GM19397 (cell line): ENCODE data around the gene SOBP.

ENCODE experiments used
- ATAC-seq: cut with Tn5 transposase; IDR thresholded peaks from one replicate; pipeline ENCODE4 v1.9.1; 2021; ENCODE audit warnings: mild to moderate bottlenecking, moderate library complexity; ENCODE audit not compliant: unreplicated experiment

SOBP gene

GRCh38 chr6:107635057-107635515 is 145.2 kb downstream of the SOBP start:
- no peak for ATAC-seq

GRCh38 chr6:107636486-107636885 is 146.6 kb downstream of the SOBP start:
- ATAC-seq = no peak

GRCh38 chr6:107637316-107638315 is 147.7 kb downstream of the SOBP start:
- ATAC-seq = no peak

GRCh38 chr6:107638493-107638892 is 148.6 kb downstream of the SOBP start:
- ATAC-seq = no peak

- no peak for ATAC-seq
Observed at GRCh38 chr6:107639511-107639910, 149.6 kb downstream of the SOBP start.

DNA sequence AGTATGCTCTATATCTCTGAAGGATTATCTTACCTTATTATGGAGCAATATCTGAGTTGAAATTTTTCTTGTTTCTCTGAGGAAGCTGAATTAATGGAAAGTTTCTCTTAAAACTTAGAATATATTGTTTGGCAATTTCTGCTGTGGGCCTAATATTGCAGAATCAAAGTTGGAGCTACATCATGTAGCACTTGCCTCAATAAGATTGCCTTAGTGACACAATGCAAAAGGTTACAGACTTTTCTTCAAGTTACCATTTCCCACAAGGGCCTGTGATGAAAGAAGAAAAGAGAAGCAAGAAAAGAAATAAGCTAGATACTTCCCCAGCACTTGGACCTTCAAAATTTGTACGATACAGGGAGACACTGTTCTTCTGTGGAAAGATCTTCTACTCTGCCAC is 151.2 kb downstream of the SOBP start:
- ATAC-seq = no peak

DNA sequence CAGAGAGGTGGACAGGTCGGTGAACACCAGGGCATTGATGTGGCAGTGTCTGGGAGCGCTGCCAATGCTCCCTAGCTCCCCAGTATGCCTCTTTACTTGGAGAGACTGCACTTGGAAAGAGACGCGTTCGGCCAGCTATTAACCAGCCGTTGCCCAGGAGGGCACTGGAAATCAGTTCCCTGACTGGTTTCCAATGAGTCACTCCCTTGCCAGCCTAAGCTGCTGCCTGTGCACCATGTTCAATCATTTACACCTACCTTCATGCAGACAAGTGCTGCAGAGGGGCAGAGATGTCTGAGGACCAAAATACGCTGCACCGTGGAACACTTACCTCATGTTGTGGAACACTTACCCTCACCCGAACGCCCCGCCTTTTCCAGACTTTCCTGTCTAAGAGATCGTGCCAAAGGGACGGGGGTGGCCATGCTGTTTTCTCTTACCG is 151.6 kb downstream of the SOBP start:
- ATAC-seq = no peak

DNA sequence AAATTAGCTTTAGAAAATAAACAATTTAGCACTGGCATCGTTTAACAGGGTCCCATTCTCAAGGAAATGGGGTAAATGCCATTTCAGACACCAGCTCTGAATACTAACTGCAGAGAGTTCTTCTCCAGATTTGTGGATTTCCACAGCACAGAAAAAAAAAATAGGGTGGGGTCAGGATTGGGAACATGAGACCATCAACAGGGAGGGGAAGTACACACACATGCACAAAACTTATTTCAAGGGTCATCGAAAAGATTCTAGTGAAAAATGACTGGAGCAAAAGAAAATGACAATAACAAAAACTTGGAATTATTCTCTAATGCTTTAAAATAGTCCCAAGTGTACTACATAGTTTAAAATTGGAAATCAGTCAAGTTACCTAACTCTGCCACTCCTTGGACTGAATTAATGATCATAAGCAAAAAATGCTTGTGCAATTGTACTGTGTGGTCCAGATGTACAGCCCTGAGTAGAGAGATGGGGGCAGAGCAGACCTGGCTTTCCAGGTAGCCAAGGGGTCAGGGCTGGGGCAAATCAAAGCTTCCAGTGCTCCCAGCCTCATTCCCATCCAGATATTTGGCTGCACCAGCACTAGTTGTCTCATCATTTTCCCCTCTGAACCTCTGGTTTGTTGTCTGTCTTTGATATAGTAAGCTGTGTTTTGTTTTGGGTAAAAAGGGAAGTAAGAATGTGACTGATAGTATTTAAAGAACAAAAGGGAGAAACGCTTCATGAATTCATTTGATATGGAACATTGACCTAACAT is 152.4 kb downstream of the SOBP start:
- no peak for ATAC-seq

GRCh38 chr6:107642861-107643328 is 153.0 kb downstream of the SOBP start:
- no peak for ATAC-seq

DNA sequence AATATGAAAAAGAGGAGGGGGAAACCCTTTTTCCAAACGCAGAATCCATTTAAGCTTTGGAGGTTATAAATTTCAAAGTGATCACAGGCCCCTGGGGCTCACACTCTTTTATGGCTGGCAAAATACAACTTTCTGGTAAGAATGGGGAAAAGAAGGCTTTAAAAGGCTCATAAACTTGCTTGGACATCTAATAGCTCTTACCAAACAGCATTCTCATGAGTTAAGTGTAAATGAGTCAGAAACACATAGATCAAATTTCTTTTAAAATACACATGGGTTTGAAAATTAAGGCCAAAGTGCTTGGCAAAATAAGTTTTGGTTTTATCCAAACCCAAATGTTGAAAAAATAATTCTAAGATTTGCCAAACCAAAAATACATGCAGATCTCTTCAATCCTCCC is 154.6 kb downstream of the SOBP start:
- ATAC-seq = no peak

DNA sequence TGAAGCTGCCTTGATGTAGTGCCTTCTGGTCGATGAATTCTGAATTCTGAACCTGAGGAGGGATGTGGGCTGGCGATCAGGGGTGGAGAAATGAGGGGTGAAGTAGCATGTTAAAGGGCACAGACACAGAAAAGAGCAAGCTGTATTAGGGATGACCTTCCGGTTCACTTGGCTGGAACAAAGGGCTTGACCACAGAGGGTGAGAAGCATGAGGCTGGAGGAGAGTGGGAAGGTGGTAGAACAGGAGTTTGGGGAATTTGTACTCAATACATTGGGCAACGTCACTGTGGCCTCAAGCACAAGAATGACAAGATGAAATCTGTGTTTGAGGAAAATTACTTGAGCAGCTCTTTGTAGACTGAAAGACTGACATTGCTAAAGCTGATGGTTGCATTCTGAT is 155.8 kb downstream of the SOBP start:
- ATAC-seq = no peak

- no peak for ATAC-seq
Observed at GRCh38 chr6:107646176-107646575, 156.3 kb downstream of the SOBP start.

- ATAC-seq = no peak
Observed at GRCh38 chr6:107646776-107647438, 157.0 kb downstream of the SOBP start.

DNA sequence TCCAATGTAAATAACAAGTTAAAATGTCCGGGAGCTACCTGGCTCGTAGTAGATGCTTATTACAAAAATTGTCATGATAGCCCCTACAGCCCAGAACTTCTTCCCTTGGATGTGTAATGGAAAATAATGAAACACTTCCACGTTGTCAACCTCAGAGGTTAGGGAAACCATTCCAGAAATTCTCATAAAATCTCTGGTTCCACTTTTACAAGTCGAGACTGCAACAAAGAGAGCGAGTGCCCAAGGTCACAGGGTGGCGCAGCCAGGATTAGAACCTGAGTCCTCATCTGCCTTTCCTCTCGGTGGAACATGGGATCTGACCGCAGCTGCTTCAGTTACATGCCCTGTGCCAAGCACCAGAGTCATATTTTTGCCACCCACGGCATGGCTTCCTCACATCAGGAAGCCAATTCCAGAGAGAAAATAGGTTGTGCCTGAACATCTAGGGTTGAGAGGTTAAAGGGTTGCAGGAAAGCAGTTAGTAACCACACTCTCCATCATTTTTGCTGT is 157.6 kb downstream of the SOBP start:
- ATAC-seq = no peak

DNA sequence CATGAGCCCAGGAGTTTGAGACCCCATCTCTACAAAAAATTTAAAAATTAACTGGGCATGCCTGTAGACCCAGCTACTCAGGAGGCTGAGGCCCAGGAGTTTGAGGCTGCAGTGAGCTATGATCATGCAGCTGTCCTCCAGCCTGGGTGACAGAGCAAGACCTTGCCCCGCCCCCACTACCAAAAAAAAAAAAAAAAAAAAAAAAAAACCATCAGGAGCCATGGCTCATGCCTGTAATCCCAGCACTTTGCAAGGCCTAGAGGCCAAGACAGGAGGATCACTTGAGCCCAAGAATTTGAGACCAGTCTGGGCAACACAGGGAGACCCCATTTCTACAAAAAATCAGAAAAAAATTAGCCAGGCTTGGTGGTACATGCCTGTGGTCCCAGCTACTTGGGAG is 159.1 kb downstream of the SOBP start:
- ATAC-seq = no peak

DNA sequence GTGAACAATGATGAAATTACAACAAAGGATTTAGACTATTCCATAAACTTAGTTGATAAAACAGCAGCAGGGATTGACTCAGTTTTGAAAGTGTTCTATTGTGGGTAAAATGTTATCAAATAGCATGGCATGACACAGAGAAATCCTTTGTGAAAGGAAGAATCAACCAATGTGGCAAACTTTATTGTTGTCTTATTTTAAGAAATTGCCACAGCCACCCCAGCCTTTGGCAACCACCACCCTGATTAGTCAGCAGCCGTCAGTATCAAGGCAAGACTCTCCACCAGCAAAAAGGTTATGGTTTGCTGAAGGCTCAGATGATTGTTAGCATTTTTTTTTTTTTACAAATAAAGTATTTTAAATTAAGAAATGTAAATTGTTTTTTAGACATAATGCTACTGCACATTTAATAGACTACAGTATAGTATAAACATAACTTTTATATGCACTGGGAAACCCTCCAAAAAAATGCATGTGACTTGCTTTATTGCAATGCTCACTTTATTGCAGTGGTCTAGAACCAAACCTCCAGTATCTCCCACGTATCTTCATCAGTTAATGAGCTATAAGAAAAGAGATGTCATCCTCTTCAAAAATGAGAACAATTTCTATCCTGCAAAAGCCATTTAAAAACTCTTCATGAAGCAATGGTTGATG is 162.7 kb downstream of the SOBP start:
- ATAC-seq = no peak

DNA sequence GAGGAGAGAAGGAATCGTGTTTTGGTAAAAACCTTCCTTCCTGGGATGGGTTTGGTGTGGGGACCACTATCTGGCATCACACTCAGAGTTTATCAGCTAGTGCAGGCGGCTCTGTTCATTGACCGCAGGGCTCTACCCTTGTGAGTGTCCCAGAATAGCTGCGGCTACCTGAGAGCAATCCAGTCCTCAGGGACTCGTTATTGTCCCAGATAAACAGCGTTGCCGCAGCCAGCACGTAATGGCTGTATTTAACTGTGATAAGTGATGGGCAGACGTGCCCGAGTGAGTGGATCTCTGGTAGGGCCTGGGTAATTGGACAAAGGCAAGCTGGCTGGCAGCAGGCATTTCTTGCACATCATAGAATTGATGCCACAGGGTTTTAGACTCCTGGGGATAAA is 163.3 kb downstream of the SOBP start:
- ATAC-seq = no peak

DNA sequence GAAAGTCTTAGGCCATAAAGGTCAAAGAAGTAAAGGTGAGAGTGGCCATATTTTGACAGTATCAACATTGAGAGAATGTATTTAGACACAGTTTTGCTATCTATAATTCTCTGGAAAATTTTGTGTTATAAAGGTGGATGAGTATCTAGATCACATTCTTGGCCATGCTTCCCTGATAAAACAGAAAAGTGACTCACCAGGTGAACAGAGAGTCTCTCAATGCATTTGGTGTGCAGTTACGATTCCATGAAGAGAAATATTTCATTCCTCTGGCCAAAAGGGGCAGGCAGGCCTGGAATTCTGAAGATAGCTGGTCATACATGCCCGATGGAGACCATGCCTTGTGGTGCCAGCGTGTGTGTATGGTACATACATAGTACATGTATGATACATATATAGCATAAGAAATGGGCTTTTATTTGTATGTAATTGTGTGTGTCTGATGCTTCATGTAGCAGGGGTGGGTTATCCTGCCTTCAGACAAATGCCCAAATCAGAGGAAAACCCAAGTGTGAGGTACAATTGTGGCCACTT is 164.0 kb downstream of the SOBP start:
- no peak for ATAC-seq

GRCh38 chr6:107654764-107655163 is 164.8 kb downstream of the SOBP start:
- ATAC-seq = no peak

GRCh38 chr6:107655245-107655644 is 165.3 kb downstream of the SOBP start:
- ATAC-seq = no peak
